ENCODE measurements around the gene SERPINB12.

- TF ChIP-seq POLR2A (IDR thresholded peaks at IDR 0.05; ENCODE audit: low read length) (no peak), GATA1 (IDR thresholded peaks at IDR 0.05; ENCODE audit: low read depth, low read length) (no peak)
Measured at GRCh38 chr18:63604791-63605567, 62.8 kb downstream of the SERPINB12 start.

Data from erythroblast (primary cell).